H1 (cell line): ENCODE data around the gene USP10. TPM values are rescaled to one million over a fixed set of nuclear protein-coding genes. Genes with fewer than 3 reads are reported as not detected.
A peak's percentile ranks its signal among the peaks of the same experiment; 100 is the strongest.

Experiments used
- CHD2 ChIP-seq: IDR thresholded peaks from 2 replicates; pipeline ENCODE4 v1.6.1; 2012; ENCODE audit warnings: low read length, improper control_type of control experiment
- JUN ChIP-seq: IDR thresholded peaks from 2 replicates; pipeline ENCODE4 v1.6.1; 2011; ENCODE audit warnings: low read depth, mild to moderate bottlenecking, improper control_type of control experiment, low read length
- KDM4A ChIP-seq: IDR thresholded peaks from one replicate; pipeline ENCODE4 v1.7.1; 2012; ENCODE audit warnings: low read depth, mild to moderate bottlenecking, moderate library complexity, low read length, inconsistent platforms; ENCODE audit not compliant: severe bottlenecking
- SAP30 ChIP-seq: fragments of 300-600 bp; sonication (generic); IDR thresholded peaks from 2 replicates; pipeline ENCODE4 v1.7.1; 2012; ENCODE audit warnings: low read length, moderate library complexity, mild to moderate bottlenecking, inconsistent platforms; ENCODE audit not compliant: insufficient read depth, insufficient replicate concordance
- SIN3A ChIP-seq, 2 experiments: IDR thresholded peaks in 1 of 2; conservative IDR thresholded peaks in 1 of 2; 2 replicates each; pipeline ENCODE4 v1.6.1; 2011 to 2012; ENCODE audit warnings: low read length in 2 of 2, improper control_type of control experiment in 1 of 2, low read depth in 1 of 2, mild to moderate bottlenecking in 1 of 2
- polyA plus RNA-seq, 7 experiments: library from polyadenylated mRNA; depleted of rRNA in 3 of 7; stranded (reverse) in 5 of 7; unstranded in 2 of 7; fragments of >200 nt in 5 of 7; fragments of 200-250 nt in 2 of 7; gene quantifications; 1 replicate in 5 of 7; 2 replicates in 1 of 7; 4 replicates in 1 of 7; pipeline versions ENCODE4 v1.2.1 to v1.2.3, GENCODE V29; 2011 to 2013; ENCODE audit warnings: missing spikeins in 2 of 7, mixed read lengths in 2 of 7
- total RNA-seq: library from RNA; stranded (reverse); fragmentation: NEBNext Ultra II Directional; extraction: Animal tissue kit (Norgen Biotek cat#: 25700); gene quantifications from 2 replicates; pipeline ENCODE4 v1.2.1, GENCODE V29; 2021
- TF ChIP-seq, protein P1 (sequence below): fragments of 300-600 bp; sonication (generic); IDR thresholded peaks from 2 replicates; pipeline ENCODE4 v1.7.1; 2012; ENCODE audit warnings: low read length, moderate library complexity, mild to moderate bottlenecking, inconsistent platforms; ENCODE audit not compliant: insufficient replicate concordance

The USP10 gene
- total and polyA plus RNA-seq, 2 of the 8 experiments (the other 6 are each of a cell fraction or from before 2014, with no cell fraction given): 171 to 195 TPM

DNA sequence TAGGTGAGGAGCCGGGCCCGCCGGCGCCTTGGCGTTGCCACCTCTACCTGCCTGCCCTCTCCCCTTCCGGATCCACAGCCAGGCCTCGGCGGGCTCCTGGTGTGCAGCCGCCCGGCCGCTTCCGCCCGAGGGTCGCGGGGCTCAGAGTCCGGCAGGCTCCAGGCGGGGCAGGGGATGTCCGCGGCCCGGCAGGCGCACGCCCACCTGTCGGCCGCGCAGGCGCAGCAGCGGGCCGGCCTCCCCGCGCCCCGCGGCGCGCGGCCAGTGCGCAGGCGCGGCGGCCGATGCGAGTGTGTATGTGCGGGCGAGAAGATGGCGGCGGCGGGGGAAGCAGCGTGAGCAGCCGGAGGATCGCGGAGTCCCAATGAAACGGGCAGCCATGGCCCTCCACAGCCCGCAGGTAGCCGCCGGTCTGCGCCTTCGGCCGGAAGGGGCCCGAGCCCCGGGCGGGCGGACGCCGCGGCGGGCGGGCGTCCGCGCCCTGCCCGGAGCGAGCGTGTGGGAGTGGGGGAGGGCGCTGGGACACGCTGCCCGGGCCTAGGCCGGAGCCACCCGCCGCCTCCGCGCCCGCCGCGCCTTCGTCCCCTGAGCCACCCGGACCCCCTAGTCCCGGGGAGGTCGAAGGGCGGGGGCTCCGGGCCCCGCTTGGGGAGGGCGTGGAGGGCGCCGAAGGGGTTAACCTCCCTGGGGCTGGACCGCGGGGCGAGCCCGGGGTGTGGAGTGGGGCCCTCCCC lies at the start of gene USP10 (continued):
- TF ChIP-seq, protein P1, sequence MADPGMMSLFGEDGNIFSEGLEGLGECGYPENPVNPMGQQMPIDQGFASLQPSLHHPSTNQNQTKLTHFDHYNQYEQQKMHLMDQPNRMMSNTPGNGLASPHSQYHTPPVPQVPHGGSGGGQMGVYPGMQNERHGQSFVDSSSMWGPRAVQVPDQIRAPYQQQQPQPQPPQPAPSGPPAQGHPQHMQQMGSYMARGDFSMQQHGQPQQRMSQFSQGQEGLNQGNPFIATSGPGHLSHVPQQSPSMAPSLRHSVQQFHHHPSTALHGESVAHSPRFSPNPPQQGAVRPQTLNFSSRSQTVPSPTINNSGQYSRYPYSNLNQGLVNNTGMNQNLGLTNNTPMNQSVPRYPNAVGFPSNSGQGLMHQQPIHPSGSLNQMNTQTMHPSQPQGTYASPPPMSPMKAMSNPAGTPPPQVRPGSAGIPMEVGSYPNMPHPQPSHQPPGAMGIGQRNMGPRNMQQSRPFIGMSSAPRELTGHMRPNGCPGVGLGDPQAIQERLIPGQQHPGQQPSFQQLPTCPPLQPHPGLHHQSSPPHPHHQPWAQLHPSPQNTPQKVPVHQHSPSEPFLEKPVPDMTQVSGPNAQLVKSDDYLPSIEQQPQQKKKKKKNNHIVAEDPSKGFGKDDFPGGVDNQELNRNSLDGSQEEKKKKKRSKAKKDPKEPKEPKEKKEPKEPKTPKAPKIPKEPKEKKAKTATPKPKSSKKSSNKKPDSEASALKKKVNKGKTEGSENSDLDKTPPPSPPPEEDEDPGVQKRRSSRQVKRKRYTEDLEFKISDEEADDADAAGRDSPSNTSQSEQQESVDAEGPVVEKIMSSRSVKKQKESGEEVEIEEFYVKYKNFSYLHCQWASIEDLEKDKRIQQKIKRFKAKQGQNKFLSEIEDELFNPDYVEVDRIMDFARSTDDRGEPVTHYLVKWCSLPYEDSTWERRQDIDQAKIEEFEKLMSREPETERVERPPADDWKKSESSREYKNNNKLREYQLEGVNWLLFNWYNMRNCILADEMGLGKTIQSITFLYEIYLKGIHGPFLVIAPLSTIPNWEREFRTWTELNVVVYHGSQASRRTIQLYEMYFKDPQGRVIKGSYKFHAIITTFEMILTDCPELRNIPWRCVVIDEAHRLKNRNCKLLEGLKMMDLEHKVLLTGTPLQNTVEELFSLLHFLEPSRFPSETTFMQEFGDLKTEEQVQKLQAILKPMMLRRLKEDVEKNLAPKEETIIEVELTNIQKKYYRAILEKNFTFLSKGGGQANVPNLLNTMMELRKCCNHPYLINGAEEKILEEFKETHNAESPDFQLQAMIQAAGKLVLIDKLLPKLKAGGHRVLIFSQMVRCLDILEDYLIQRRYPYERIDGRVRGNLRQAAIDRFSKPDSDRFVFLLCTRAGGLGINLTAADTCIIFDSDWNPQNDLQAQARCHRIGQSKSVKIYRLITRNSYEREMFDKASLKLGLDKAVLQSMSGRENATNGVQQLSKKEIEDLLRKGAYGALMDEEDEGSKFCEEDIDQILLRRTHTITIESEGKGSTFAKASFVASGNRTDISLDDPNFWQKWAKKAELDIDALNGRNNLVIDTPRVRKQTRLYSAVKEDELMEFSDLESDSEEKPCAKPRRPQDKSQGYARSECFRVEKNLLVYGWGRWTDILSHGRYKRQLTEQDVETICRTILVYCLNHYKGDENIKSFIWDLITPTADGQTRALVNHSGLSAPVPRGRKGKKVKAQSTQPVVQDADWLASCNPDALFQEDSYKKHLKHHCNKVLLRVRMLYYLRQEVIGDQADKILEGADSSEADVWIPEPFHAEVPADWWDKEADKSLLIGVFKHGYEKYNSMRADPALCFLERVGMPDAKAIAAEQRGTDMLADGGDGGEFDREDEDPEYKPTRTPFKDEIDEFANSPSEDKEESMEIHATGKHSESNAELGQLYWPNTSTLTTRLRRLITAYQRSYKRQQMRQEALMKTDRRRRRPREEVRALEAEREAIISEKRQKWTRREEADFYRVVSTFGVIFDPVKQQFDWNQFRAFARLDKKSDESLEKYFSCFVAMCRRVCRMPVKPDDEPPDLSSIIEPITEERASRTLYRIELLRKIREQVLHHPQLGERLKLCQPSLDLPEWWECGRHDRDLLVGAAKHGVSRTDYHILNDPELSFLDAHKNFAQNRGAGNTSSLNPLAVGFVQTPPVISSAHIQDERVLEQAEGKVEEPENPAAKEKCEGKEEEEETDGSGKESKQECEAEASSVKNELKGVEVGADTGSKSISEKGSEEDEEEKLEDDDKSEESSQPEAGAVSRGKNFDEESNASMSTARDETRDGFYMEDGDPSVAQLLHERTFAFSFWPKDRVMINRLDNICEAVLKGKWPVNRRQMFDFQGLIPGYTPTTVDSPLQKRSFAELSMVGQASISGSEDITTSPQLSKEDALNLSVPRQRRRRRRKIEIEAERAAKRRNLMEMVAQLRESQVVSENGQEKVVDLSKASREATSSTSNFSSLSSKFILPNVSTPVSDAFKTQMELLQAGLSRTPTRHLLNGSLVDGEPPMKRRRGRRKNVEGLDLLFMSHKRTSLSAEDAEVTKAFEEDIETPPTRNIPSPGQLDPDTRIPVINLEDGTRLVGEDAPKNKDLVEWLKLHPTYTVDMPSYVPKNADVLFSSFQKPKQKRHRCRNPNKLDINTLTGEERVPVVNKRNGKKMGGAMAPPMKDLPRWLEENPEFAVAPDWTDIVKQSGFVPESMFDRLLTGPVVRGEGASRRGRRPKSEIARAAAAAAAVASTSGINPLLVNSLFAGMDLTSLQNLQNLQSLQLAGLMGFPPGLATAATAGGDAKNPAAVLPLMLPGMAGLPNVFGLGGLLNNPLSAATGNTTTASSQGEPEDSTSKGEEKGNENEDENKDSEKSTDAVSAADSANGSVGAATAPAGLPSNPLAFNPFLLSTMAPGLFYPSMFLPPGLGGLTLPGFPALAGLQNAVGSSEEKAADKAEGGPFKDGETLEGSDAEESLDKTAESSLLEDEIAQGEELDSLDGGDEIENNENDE: no peak
- TF ChIP-seq SAP30: no peak
- peak in 1 of 2 experiments; percentile 79; a peak in 2 of 4 replicates for TF ChIP-seq SIN3A (conservative IDR thresholded peaks at IDR 0.05 in 1 of 2, IDR thresholded peaks at IDR 0.05 in 1 of 2; ENCODE audit: low read depth in 1 of 2, low read length in 2 of 2)
- peak; percentile 58 for TF ChIP-seq KDM4A
- TF ChIP-seq CHD2: no peak
- no peak for TF ChIP-seq JUN
